ENCODE measurements around the gene SGMS1.

Gene SGMS1

DNA sequence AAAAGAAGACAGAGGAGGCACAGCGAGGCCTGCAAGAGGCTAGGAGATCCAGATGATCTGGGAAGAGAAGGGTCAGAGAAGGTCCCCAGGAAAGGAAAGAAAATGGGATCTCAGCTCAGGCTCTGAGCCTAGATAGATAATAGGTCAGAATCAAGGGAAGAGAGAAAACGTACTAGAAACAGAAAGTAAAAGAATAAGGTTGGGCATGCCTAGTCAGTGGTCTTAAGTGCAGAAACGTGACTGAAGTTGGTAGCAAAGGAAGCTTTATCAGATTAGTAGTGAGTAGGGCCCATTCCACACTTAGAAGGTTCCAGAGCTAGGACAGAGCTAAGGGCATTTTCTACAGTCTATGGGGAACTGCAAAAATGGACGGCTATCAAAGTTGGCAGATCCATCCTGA is 287.6 kb downstream of the SGMS1 start:
- H3K4me3 ChIP-seq (ENCODE audit: low read length): no peak overlapping the region; the same call in 1 of the 2 replicates
- TF ChIP-seq ZNF274 (IDR thresholded peaks at IDR 0.05; ENCODE audit: low read depth, low read length): no peak

DNA sequence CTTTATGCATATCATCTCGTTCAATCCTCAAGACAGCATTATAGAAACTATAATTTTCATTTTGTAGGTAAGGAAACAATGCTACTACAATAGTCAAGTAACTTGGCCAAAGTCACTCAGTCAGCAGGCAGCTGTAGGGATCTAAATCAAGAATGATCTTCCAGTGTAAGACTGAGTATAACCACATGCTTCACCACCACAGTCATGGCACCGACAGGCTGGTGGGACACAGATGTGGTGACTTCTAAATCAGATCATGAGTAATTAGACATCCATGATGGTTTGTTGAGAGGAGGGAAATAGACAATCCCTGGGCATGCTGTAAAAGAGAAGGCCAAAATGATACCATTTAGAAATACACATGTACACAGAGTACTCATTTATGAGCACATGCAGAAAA is 288.4 kb downstream of the SGMS1 start:
- TF ChIP-seq ZNF274 (IDR thresholded peaks at IDR 0.05; ENCODE audit: low read depth, low read length): no peak
- H3K4me3 ChIP-seq (ENCODE audit: low read length): no peak overlapping the region

DNA sequence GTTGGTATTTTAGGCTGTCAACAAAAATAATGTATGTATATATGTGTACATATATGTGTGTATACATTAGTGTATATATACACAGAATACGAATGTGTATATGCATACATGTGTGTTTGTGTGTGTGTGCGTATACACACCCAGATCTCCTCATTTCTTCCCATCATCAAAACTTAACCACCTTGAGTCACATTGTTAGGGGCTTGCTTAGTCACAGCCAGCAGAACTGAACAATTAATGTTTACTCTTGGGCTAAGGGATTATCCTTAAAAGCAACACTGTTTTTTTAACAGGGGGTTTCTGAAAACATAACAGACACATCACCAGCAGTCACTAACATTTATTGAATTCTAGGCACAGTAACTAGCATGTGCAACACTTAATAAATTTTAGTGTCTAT is 289.5 kb downstream of the SGMS1 start:
- H3K4me3 ChIP-seq (ENCODE audit: low read length): no peak overlapping the region
- TF ChIP-seq ZNF274 (IDR thresholded peaks at IDR 0.05; ENCODE audit: low read depth, low read length): no peak

DNA sequence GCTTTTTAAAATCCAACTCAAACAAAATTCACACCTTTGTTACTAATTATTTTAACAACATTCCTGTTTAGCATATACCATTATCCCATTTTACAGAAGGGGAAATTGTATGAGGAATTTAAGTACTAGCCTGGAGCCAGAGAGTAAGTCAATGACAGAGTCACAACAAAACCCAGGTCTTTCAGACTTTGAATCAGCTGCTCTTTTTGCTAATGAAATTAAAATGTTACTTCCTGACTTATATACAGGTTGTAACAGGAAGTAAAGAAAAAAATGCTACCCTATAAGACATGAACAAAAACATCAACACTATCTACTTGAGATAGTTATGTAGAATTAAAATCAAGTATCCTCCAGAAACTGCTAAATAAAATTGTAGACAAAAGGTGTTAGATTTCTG is 289.9 kb downstream of the SGMS1 start:
- H3K4me3 ChIP-seq (ENCODE audit: low read length): no peak overlapping the region
- no peak for TF ChIP-seq ZNF274 (IDR thresholded peaks at IDR 0.05; ENCODE audit: low read depth, low read length)

- TF ChIP-seq ZNF274 (IDR thresholded peaks at IDR 0.05; ENCODE audit: low read depth, low read length): no peak
These were observed 291.5 kb downstream of the SGMS1 start for GRCh38 chr10:50332108-50332842.

GRCh38 chr10:50331486-50331885 is 292.3 kb downstream of the SGMS1 start:
- H3K4me3 ChIP-seq (ENCODE audit: low read length): no peak overlapping the region
- TF ChIP-seq ZNF274 (IDR thresholded peaks at IDR 0.05; ENCODE audit: low read depth, low read length): no peak

More at GRCh38 chr10:50332108-50332842, 291.5 kb downstream of the SGMS1 start:
- no peak overlapping the region for H3K4me3 ChIP-seq (ENCODE audit: low read length)

GRCh38 chr10:50326757-50327701 is 296.7 kb downstream of the SGMS1 start:
- H3K4me3 ChIP-seq (ENCODE audit: low read length): peak overlapping the region; percentile 85
- TF ChIP-seq ZNF274 (IDR thresholded peaks at IDR 0.05; ENCODE audit: low read depth, low read length): no peak

DNA sequence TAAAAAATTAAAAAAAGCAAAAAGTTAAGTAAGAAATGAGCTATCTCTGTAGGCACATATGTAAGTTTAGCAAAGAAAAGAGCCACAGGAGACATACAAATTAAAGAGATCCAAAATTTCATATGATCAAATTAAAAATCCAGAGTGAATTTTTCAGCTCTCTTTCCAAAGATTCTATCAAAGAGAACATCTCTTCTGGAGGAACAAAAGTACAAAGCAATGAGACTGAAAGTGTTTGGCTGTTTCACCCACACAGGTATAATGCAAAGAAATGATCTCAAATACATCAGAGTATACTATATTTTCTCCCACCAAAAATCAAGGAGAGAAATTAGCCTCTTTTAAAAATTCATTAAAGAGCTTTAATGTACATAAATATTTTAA is 297.6 kb downstream of the SGMS1 start:
- H3K4me3 ChIP-seq (ENCODE audit: low read length): peak overlapping the region; percentile 10; the same call in 1 of the 2 replicates
- no peak for TF ChIP-seq ZNF274 (IDR thresholded peaks at IDR 0.05; ENCODE audit: low read depth, low read length)

DNA sequence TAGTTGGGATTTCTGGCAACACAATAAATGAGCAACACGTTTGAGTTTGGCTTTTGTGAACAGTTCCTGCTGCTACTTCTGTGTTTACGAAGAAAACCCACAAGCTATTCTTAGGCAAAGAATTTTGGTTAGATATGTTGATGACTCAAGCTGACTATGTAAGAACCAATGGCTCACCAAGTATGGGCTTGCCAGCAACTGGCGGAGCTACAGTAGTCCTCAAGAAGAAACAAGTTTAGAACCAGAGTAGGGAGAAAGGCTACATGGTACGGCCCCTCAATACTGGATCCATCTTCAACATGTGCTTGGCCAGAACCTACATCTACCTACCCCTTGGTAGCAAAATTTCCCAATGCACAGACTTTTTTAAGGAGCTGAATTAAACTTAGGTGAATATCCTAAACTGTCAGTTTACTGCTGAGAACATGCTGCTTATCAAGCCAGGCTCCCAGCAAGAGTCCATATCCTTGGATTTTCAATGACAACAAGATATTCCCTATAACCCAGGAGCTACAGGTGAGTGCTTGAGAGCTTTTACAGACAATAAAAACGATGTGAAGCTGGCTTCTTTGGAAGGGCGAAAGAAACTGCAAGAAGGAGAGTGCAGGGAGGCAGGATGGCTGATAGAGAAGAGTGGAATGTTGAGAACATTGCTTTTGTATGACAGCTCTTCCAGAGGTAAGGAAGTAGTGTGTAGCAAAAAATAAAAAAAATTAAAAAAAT is 298.1 kb downstream of the SGMS1 start:
- TF ChIP-seq ZNF274 (IDR thresholded peaks at IDR 0.05; ENCODE audit: low read depth, low read length): no peak
- peak overlapping the region; percentile 10 for H3K4me3 ChIP-seq (ENCODE audit: low read length)

DNA sequence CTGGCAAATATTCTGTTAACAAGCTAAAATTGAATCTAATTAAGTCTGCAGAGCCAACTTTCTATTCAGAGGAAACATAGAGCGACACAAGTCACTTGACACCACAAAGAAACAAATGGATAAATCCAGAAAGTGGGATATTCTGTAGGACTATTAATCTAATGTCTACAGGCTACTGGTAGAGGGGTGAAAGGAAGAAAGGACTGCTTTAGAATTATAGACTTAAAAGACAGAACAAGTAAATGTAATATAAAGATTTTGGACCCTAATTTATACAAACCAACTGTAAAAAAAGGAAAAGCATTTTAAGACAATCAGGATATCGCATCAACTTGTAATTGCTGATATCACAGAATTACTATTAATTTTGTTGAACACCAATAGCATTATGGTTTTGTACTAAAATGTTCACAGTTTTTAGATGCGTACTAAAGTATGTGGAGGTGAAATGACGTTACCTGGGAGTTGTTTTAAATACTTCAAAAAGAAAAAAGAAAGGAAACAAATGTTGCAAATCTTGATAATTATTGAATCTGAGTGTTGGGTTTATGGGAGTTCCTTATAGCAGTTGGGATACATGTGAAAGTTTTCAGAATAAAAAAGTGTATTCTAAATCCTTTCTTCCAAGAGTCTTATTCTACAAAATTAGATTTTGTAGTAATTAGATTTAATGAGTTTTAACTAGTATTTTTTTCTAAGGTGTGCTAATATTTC is 298.9 kb downstream of the SGMS1 start:
- no peak for TF ChIP-seq ZNF274 (IDR thresholded peaks at IDR 0.05; ENCODE audit: low read depth, low read length)
- H3K4me3 ChIP-seq (ENCODE audit: low read length): no peak overlapping the region

DNA sequence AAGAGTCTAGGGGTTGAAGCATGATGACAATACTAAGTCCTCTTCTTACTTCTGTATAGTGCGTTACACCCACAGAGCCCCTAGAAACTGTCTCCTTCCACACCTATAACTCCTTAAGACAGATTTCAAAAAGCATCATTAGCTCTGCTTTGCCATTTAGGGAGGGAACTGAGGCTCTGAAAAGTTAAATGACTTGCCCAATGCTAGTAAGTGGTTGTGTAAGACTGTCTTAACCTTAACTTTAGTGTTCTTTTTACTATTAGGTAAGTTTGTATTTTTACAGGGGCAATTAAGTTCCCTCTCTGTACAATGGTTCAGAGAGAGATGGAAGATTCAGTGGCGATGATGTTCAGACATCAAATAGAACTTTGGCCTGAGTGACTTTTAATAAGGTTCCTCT is 299.7 kb downstream of the SGMS1 start:
- TF ChIP-seq ZNF274 (IDR thresholded peaks at IDR 0.05; ENCODE audit: low read depth, low read length): no peak
- no peak overlapping the region for H3K4me3 ChIP-seq (ENCODE audit: low read length)

DNA sequence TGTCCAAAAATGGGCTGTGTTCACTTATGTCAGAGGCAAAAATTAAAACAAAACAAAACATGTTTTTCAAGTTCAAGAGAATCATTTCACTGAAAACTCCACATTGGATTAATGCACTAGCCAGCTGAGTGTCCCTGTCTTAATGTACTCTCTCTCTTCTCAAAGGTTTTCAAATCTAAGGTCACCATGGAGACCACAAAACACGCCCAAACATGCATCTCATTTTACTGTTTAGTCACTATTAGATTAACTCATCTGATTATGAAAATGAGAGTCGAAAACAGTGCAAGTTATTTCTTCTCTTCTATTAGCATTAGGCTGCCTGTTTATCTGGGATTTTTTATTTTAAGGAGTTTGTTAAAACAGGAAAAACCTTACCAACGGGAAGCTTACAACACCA is 301.7 kb downstream of the SGMS1 start:
- TF ChIP-seq ZNF274 (IDR thresholded peaks at IDR 0.05; ENCODE audit: low read depth, low read length): no peak
- no peak overlapping the region for H3K4me3 ChIP-seq (ENCODE audit: low read length)

DNA sequence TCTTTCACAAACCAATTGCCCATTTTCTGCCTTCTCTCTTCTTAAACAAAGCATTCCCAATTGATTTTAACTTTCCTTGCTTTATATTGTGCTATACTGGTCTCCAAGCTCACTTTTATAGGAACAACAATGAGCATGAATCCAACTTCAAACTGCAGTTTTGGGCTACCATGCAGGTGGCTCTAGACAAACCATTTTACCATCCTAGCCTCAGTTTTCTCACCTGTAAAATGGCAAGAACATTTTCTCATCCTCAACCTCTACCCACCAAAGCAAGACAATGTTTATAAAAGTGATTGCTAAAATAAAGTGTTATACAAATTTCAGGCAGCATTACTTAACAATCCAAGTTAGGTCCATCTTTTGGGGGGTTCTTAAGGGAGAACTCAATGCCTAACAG is 305.6 kb downstream of the SGMS1 start:
- no peak for TF ChIP-seq ZNF274 (IDR thresholded peaks at IDR 0.05; ENCODE audit: low read depth, low read length)
- H3K4me3 ChIP-seq (ENCODE audit: low read length): no peak overlapping the region
